ENCODE results near the gene BRSK1. TPM values are rescaled to one million over a fixed set of nuclear protein-coding genes. Genes with fewer than 3 reads are reported as not detected.
"Not testable (repeated sequence)": the region's sequence is repeated elsewhere in the genome, so short reads cannot be mapped to it uniquely, and the experiment has no call there.

BRSK1 gene
- total RNA-seq, 1 donor from 2014 or later: 67.1 TPM

- no peak for DNase-seq
These were observed 20.6 kb downstream of the BRSK1 start for GRCh38 chr19:55304279-55304978.

- DNase-seq: no peak
These were observed 21.2 kb downstream of the BRSK1 start for GRCh38 chr19:55304980-55305379.

- no peak for DNase-seq
These were observed 21.7 kb downstream of the BRSK1 start for GRCh38 chr19:55305491-55305890.

- no peak for DNase-seq
These were observed 22.3 kb downstream of the BRSK1 start for GRCh38 chr19:55305983-55306562.

- no peak for DNase-seq
These were observed 22.9 kb downstream of the BRSK1 start for GRCh38 chr19:55306712-55307111.

- DNase-seq: no peak
These were observed 24.5 kb downstream of the BRSK1 start for GRCh38 chr19:55308281-55308680.

GRCh38 chr19:55309448-55309847 lies 25.7 kb downstream of the BRSK1 start:
- DNase-seq: no peak

- no peak for DNase-seq
These were observed 26.7 kb downstream of the BRSK1 start for GRCh38 chr19:55310498-55310897.

GRCh38 chr19:55311397-55311796 lies 27.6 kb downstream of the BRSK1 start:
- no peak for DNase-seq

GRCh38 chr19:55311797-55312196 lies 28.0 kb downstream of the BRSK1 start:
- DNase-seq: no peak

- DNase-seq: no peak
These were observed 29.1 kb downstream of the BRSK1 start for GRCh38 chr19:55312621-55313512.

GRCh38 chr19:55314396-55314795 lies 30.6 kb downstream of the BRSK1 start:
- DNase-seq: no peak

- DNase-seq: no peak
These were observed 32.2 kb downstream of the BRSK1 start for GRCh38 chr19:55315956-55316525.

GRCh38 chr19:55316646-55317045 lies 32.8 kb downstream of the BRSK1 start:
- DNase-seq: no peak

GRCh38 chr19:55319785-55320184 lies 36.0 kb downstream of the BRSK1 start:
- no peak for DNase-seq

- no peak for DNase-seq
These were observed 37.1 kb downstream of the BRSK1 start for GRCh38 chr19:55320844-55321419.

GRCh38 chr19:55321466-55322137 lies 37.8 kb downstream of the BRSK1 start:
- no peak for DNase-seq

GRCh38 chr19:55322204-55322885 lies 38.5 kb downstream of the BRSK1 start:
- no peak for DNase-seq

- DNase-seq: no peak
These were observed 40.9 kb downstream of the BRSK1 start for GRCh38 chr19:55324662-55325061.

GRCh38 chr19:55325172-55325571 lies 41.4 kb downstream of the BRSK1 start, which contains the start of gene TMEM150B:
TMEM150B (minus strand) TSS chr19:55325341; CDS start chr19:55321036, 4,305 bp downstream.
- DNase-seq: no peak

GRCh38 chr19:55328774-55329318 lies 45.0 kb downstream of the BRSK1 start:
- not testable (repeated sequence) for DNase-seq
